Stimulated activated CD8-positive, alpha-beta memory T cell treated with anti-CD3 and anti-CD28 coated beads, Interleukin-15, amount 100 ng/mL, for 1 hour (primary cell): Measurements from ENCODE around the gene MAPK8IP3.
"Not testable (repeated sequence)": the region's sequence is repeated elsewhere in the genome, so short reads cannot be mapped to it uniquely, and the experiment has no call there.

Experiments used
- DNase-seq: peaks from one replicate; pipeline ENCODE4 v3.0.0-alpha.2; 2020; ENCODE audit warnings: low read depth

The MAPK8IP3 gene

GRCh38 chr16:1787322-1788094 lies 81.5 kb downstream of the MAPK8IP3 start:
- no peak for DNase-seq

- DNase-seq: no peak
These were observed 82.2 kb downstream of the MAPK8IP3 start for GRCh38 chr16:1788095-1788707.

- DNase-seq: no peak
These were observed 82.7 kb downstream of the MAPK8IP3 start for GRCh38 chr16:1788708-1789100.

- DNase-seq: no peak
These were observed 83.6 kb downstream of the MAPK8IP3 start for GRCh38 chr16:1789643-1790045.

GRCh38 chr16:1790261-1790610 lies 84.2 kb downstream of the MAPK8IP3 start:
- no peak for DNase-seq

GRCh38 chr16:1790611-1791255 lies 84.7 kb downstream of the MAPK8IP3 start:
- DNase-seq: no peak

GRCh38 chr16:1791256-1791942 lies 85.4 kb downstream of the MAPK8IP3 start:
- no peak for DNase-seq

- DNase-seq: no peak
These were observed 86.2 kb downstream of the MAPK8IP3 start for GRCh38 chr16:1791943-1792812.

- DNase-seq: no peak
These were observed 87.0 kb downstream of the MAPK8IP3 start for GRCh38 chr16:1792836-1793577.

- no peak for DNase-seq
These were observed 87.7 kb downstream of the MAPK8IP3 start, which contains the start of gene IGFALS for GRCh38 chr16:1793578-1794220. IGFALS (minus strand) TSS chr16:1793705; CDS start chr16:1793652, 53 bp downstream.

- DNase-seq: no peak
These were observed 88.4 kb downstream of the MAPK8IP3 start for GRCh38 chr16:1794221-1794871.

GRCh38 chr16:1794908-1795666 lies 89.1 kb downstream of the MAPK8IP3 start:
- DNase-seq: no peak

GRCh38 chr16:1799263-1799662 lies 93.3 kb downstream of the MAPK8IP3 start:
- not testable (repeated sequence) for DNase-seq

- DNase-seq: no peak
These were observed 94.7 kb downstream of the MAPK8IP3 start for GRCh38 chr16:1800701-1801100.

- DNase-seq: no peak
These were observed 101.6 kb downstream of the MAPK8IP3 start for GRCh38 chr16:1807626-1808025.

- no peak for DNase-seq
These were observed 102.7 kb downstream of the MAPK8IP3 start for GRCh38 chr16:1808691-1809090.

GRCh38 chr16:1809281-1809801 lies 103.3 kb downstream of the MAPK8IP3 start:
- no peak for DNase-seq

GRCh38 chr16:1810106-1810505 lies 104.1 kb downstream of the MAPK8IP3 start:
- no peak for DNase-seq

GRCh38 chr16:1810536-1810935 lies 104.5 kb downstream of the MAPK8IP3 start:
- DNase-seq: no peak
